WTC11 (cell line): ENCODE measurements around the gene MPPE1. TPM values are rescaled to one million over a fixed set of nuclear protein-coding genes. Genes with fewer than 3 reads are reported as not detected.

Experiments
- ATAC-seq: fragments of 200-7000 bp; cut with Tn5 transposase; 2 replicates; pipeline ENCODE4 v1.10.0; 2021; ENCODE audit warnings: mild to moderate bottlenecking, moderate library complexity
- CTCF ChIA-PET: fragments of 300-600 bp; sonication (Branson Sonifier 250); formaldehyde crosslinking; loops from one replicate; lab custom pipeline; 2021; ENCODE audit warnings: antibody characterized with exemption; lab: Charles Lee
- POLR2A ChIA-PET: fragments of 350-600 bp; sonication (Branson Sonifier 250); formaldehyde crosslinking; loops from one replicate; lab custom pipeline; 2021; ENCODE audit warnings: antibody characterized with exemption; lab: Charles Lee
- DNase-seq: peaks from one replicate; pipeline ENCODE4 v3.0.0; 2021; ENCODE audit warnings: low spot score
- H3K27ac Mint-ChIP-seq: 2 replicates; pipeline ENCODE4 v1.8.0; 2021; ENCODE audit warnings: mixed read lengths
- H3K27me3 Mint-ChIP-seq: 2 replicates; pipeline ENCODE4 v1.8.0; 2021; ENCODE audit warnings: low read depth, mild to moderate bottlenecking, moderate library complexity, mixed read lengths
- H3K36me3 Mint-ChIP-seq: 2 replicates; pipeline ENCODE4 v1.8.0; 2021; ENCODE audit warnings: mixed read lengths
- H3K4me1 Mint-ChIP-seq: 2 replicates; pipeline ENCODE4 v1.8.0; 2022; ENCODE audit warnings: mixed read lengths
- H3K4me3 Mint-ChIP-seq: 2 replicates; pipeline ENCODE4 v1.8.0; 2021; ENCODE audit warnings: mild to moderate bottlenecking, moderate library complexity, mixed read lengths
- H3K9me3 Mint-ChIP-seq: 2 replicates; pipeline ENCODE4 v1.8.0; 2021; ENCODE audit warnings: mixed read lengths
- CTCF ChIP-seq: fragments of 200-600 bp; IDR thresholded peaks from 2 replicates; pipeline ENCODE4 v1.8.0; 2022; ENCODE audit warnings: antibody characterized with exemption
- E2F1 ChIP-seq: sonication (generic); formaldehyde crosslinking; IDR thresholded peaks from 2 replicates; pipeline ENCODE4 v1.8.0; 2022; ENCODE audit warnings: mild to moderate bottlenecking, missing genetic modification reagents
- ESRRA ChIP-seq: sonication (generic); formaldehyde crosslinking; IDR thresholded peaks from 2 replicates; pipeline ENCODE4 v1.8.1; 2022; ENCODE audit warnings: mild to moderate bottlenecking, missing genetic modification reagents, borderline replicate concordance
- ETV6 ChIP-seq: sonication (generic); formaldehyde crosslinking; IDR thresholded peaks from 2 replicates; pipeline ENCODE4 v1.8.1; 2022; ENCODE audit warnings: mild to moderate bottlenecking, missing genetic modification reagents
- NFATC4 ChIP-seq: fragments of 250-450 bp; sonication (Bioruptor Pico); IDR thresholded peaks from 2 replicates; pipeline ENCODE4 v1.9.0; 2021; ENCODE audit warnings: mild to moderate bottlenecking
- NFYB ChIP-seq: sonication (generic); formaldehyde crosslinking; conservative IDR thresholded peaks from 2 replicates; pipeline ENCODE4 v1.8.0; 2022; ENCODE audit warnings: low read depth, missing genetic modification reagents
- NR2C2 ChIP-seq: sonication (generic); formaldehyde crosslinking; IDR thresholded peaks from 2 replicates; pipeline ENCODE4 v1.8.0; 2022; ENCODE audit warnings: mild to moderate bottlenecking, missing genetic modification reagents
- OVOL2 ChIP-seq: fragments of 250-450 bp; sonication (Bioruptor Pico); IDR thresholded peaks from 2 replicates; pipeline ENCODE4 v1.9.0; 2021; ENCODE audit warnings: mild to moderate bottlenecking, borderline replicate concordance
- RELA ChIP-seq: sonication (generic); formaldehyde crosslinking; IDR thresholded peaks from 2 replicates; pipeline ENCODE4 v1.8.1; 2022; ENCODE audit warnings: missing genetic modification reagents, mild to moderate bottlenecking, borderline replicate concordance
- SMAD3 ChIP-seq: sonication (generic); formaldehyde crosslinking; IDR thresholded peaks from 2 replicates; pipeline ENCODE4 v1.8.0; 2022; ENCODE audit warnings: missing genetic modification reagents, mild to moderate bottlenecking, borderline replicate concordance
- SMAD4 ChIP-seq: sonication (generic); formaldehyde crosslinking; IDR thresholded peaks from 2 replicates; pipeline ENCODE4 v1.8.0; 2022; ENCODE audit warnings: mild to moderate bottlenecking, missing genetic modification reagents
- STAT6 ChIP-seq: sonication (generic); formaldehyde crosslinking; conservative IDR thresholded peaks from 2 replicates; pipeline ENCODE4 v1.8.1; 2023; ENCODE audit warnings: mild to moderate bottlenecking, low read depth, missing genetic modification reagents, moderate library complexity
- ZBTB43 ChIP-seq: sonication (generic); formaldehyde crosslinking; IDR thresholded peaks from 2 replicates; pipeline ENCODE4 v1.8.1; 2023; ENCODE audit warnings: mild to moderate bottlenecking, missing genetic modification reagents
- ZNF138 ChIP-seq: sonication (generic); formaldehyde crosslinking; conservative IDR thresholded peaks from 2 replicates; pipeline ENCODE4 v1.8.1; 2022; ENCODE audit warnings: mild to moderate bottlenecking, moderate library complexity, missing genetic modification reagents
- ZNF219 ChIP-seq: sonication (generic); formaldehyde crosslinking; IDR thresholded peaks from 2 replicates; pipeline ENCODE4 v1.8.0; 2023; ENCODE audit warnings: missing genetic modification reagents, mild to moderate bottlenecking, borderline replicate concordance
- ZNF317 ChIP-seq: sonication (generic); formaldehyde crosslinking; IDR thresholded peaks from 2 replicates; pipeline ENCODE4 v1.8.1; 2023; ENCODE audit warnings: low read depth, mild to moderate bottlenecking, moderate library complexity, missing genetic modification reagents, borderline replicate concordance
- ZNF396 ChIP-seq: fragments of 250-450 bp; sonication (Bioruptor Pico); IDR thresholded peaks from 2 replicates; pipeline ENCODE4 v1.8.0; 2021; ENCODE audit warnings: mild to moderate bottlenecking, moderate library complexity, borderline replicate concordance
- ZNF416 ChIP-seq: fragments of 250-450 bp; sonication (Bioruptor Pico); IDR thresholded peaks from 2 replicates; pipeline ENCODE4 v1.9.0; 2021; ENCODE audit warnings: mild to moderate bottlenecking, inconsistent platforms
- ZNF423 ChIP-seq: fragments of 250-450 bp; sonication (Bioruptor Pico); IDR thresholded peaks from 2 replicates; pipeline ENCODE4 v2.1.2; 2022; ENCODE audit warnings: mild to moderate bottlenecking, moderate library complexity
- ZNF512 ChIP-seq: sonication (generic); formaldehyde crosslinking; IDR thresholded peaks from 2 replicates; pipeline ENCODE4 v1.8.1; 2022; ENCODE audit warnings: missing genetic modification reagents, borderline replicate concordance
- ZNF532 ChIP-seq: fragments of 250-450 bp; sonication (Bioruptor Pico); IDR thresholded peaks from 2 replicates; pipeline ENCODE4 v1.9.0; 2021; ENCODE audit warnings: mild to moderate bottlenecking, borderline replicate concordance
- ZNF671 ChIP-seq: fragments of 250-450 bp; sonication (Bioruptor Pico); IDR thresholded peaks from 2 replicates; pipeline ENCODE4 v1.8.0; 2021; ENCODE audit warnings: mild to moderate bottlenecking
- total RNA-seq: library from RNA; stranded (reverse); gene quantifications from 3 replicates; pipeline ENCODE4 v1.2.3, GENCODE V29; 2021

MPPE1 gene
- total RNA-seq, 1 experiment from 2014 or later: 29.1 TPM

- no peak for TF ChIP-seq RELA
- TF ChIP-seq ESRRA (CRISPR knock-in tag): no peak
- TF ChIP-seq, all 79 proteins: peak for 0
These were observed 6.2 kb downstream of the MPPE1 start (continued) for GRCh38 chr18:11901826-11902438.

GRCh38 chr18:11899063-11899462 is 9.1 kb downstream of the MPPE1 start:
- Mint-ChIP-seq H3K4me1 (peaks cover 21% of the 10 kb centered on the region), H3K4me3 (no peak overlapping the region), H3K27me3 (no peaks in the 10 kb centered on the region), H3K27ac (no peak overlapping the region), H3K9me3 (no peaks in the 10 kb centered on the region), H3K36me3 (peaks cover 30% of the 10 kb centered on the region)
- ChIA-PET POLR2A (no interaction called here), CTCF (no interaction called here)
- TF ChIP-seq NR2C2 (CRISPR knock-in tag) (no peak), SMAD4 (CRISPR knock-in tag) (no peak), ZNF532 (CRISPR knock-in tag) (no peak), ZNF396 (no peak), STAT6 (CRISPR knock-in tag) (no peak)
- DNase-seq (no peak), ATAC-seq (no peak)

GRCh38 chr18:11897781-11898180 is 10.3 kb downstream of the MPPE1 start:
- Mint-ChIP-seq H3K36me3 (peaks cover 40% of the 10 kb centered on the region), H3K27me3 (no peaks in the 10 kb centered on the region), H3K4me1 (peaks cover 11% of the 10 kb centered on the region), H3K4me3 (no peak overlapping the region), H3K27ac (no peak overlapping the region), H3K9me3 (no peaks in the 10 kb centered on the region)
- no peak for DNase-seq
- POLR2A ChIA-PET: no interaction called here
- CTCF ChIA-PET: interaction anchor here (1.2 kb wide), 1 partner anchor 242 kb away, joined by 3 read pairs; no protein-coding TSS in a partner anchor
- no peak for ATAC-seq
- TF ChIP-seq ZNF416 (CRISPR knock-in tag) (no peak), ZNF671 (CRISPR knock-in tag) (no peak), NFATC4 (CRISPR knock-in tag) (no peak), ZNF317 (CRISPR knock-in tag) (no peak), OVOL2 (no peak), ETV6 (CRISPR knock-in tag) (no peak), E2F1 (no peak), SMAD3 (CRISPR knock-in tag) (no peak), ZBTB43 (CRISPR knock-in tag) (no peak), ZNF219 (CRISPR knock-in tag) (no peak), NFYB (CRISPR knock-in tag) (no peak), CTCF (no peak), ZNF423 (CRISPR knock-in tag) (no peak), ZNF138 (CRISPR knock-in tag) (no peak), ZNF512 (CRISPR knock-in tag) (no peak)
